ENCODE results near the gene ADAMTSL3.

DNA sequence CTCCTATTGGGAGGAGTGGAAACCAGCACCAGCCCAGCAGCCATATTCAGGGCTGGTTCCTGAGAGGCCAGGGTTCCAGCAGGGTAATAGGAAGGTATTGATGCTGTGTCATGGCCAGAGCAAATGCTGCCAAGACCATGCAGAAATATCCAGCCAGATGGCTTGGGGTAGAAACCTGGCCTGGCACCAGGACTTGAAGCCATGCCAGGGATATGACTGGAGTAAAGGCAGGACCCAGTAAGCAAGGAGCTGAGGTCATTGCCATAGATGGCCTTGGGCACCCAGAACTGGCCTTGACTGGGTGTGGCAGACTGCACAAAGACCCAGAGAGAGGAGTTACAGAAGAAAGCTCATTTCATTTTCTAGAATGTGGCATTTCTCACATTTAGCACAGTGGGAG lies 324.1 kb downstream of the ADAMTSL3 start:
- TF ChIP-seq, protein P1, sequence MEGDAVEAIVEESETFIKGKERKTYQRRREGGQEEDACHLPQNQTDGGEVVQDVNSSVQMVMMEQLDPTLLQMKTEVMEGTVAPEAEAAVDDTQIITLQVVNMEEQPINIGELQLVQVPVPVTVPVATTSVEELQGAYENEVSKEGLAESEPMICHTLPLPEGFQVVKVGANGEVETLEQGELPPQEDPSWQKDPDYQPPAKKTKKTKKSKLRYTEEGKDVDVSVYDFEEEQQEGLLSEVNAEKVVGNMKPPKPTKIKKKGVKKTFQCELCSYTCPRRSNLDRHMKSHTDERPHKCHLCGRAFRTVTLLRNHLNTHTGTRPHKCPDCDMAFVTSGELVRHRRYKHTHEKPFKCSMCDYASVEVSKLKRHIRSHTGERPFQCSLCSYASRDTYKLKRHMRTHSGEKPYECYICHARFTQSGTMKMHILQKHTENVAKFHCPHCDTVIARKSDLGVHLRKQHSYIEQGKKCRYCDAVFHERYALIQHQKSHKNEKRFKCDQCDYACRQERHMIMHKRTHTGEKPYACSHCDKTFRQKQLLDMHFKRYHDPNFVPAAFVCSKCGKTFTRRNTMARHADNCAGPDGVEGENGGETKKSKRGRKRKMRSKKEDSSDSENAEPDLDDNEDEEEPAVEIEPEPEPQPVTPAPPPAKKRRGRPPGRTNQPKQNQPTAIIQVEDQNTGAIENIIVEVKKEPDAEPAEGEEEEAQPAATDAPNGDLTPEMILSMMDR (IDR thresholded peaks at IDR 0.05; ENCODE audit: poor library complexity, severe bottlenecking): no peak
- TF ChIP-seq TAF1 (IDR thresholded peaks at IDR 0.05; ENCODE audit: low read depth): no peak
- TF ChIP-seq POLR2AphosphoS5 (IDR thresholded peaks at IDR 0.05): no peak
- TF ChIP-seq, protein P2, sequence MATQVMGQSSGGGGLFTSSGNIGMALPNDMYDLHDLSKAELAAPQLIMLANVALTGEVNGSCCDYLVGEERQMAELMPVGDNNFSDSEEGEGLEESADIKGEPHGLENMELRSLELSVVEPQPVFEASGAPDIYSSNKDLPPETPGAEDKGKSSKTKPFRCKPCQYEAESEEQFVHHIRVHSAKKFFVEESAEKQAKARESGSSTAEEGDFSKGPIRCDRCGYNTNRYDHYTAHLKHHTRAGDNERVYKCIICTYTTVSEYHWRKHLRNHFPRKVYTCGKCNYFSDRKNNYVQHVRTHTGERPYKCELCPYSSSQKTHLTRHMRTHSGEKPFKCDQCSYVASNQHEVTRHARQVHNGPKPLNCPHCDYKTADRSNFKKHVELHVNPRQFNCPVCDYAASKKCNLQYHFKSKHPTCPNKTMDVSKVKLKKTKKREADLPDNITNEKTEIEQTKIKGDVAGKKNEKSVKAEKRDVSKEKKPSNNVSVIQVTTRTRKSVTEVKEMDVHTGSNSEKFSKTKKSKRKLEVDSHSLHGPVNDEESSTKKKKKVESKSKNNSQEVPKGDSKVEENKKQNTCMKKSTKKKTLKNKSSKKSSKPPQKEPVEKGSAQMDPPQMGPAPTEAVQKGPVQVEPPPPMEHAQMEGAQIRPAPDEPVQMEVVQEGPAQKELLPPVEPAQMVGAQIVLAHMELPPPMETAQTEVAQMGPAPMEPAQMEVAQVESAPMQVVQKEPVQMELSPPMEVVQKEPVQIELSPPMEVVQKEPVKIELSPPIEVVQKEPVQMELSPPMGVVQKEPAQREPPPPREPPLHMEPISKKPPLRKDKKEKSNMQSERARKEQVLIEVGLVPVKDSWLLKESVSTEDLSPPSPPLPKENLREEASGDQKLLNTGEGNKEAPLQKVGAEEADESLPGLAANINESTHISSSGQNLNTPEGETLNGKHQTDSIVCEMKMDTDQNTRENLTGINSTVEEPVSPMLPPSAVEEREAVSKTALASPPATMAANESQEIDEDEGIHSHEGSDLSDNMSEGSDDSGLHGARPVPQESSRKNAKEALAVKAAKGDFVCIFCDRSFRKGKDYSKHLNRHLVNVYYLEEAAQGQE (IDR thresholded peaks at IDR 0.05; ENCODE audit: borderline replicate concordance): no peak
- TF ChIP-seq RAD21 (conservative IDR thresholded peaks at IDR 0.05): no peak
- no peak for TF ChIP-seq EP300 (conservative IDR thresholded peaks at IDR 0.05; ENCODE audit: poor library complexity, severe bottlenecking)
- TF ChIP-seq SMC3 (conservative IDR thresholded peaks at IDR 0.05; ENCODE audit: poor library complexity): no peak
- TF ChIP-seq EZH2 (IDR thresholded peaks at IDR 0.05; ENCODE audit: borderline replicate concordance, insufficient read depth, low read length, poor library complexity, severe bottlenecking): no peak
- no peak for TF ChIP-seq MXI1 (conservative IDR thresholded peaks at IDR 0.05; ENCODE audit: poor library complexity, severe bottlenecking)

Measured in neural cell (in vitro differentiated cells).